Stimulated activated CD4-positive, alpha-beta T cell treated with anti-CD3 and anti-CD28 coated beads, Interleukin-15, amount 100 ng/mL, for 24 hours (primary cell): Measurements from ENCODE around the gene ILF3.

Source experiments
- DNase-seq: peaks from one replicate; pipeline ENCODE4 v3.0.0-alpha.2; 2020

Gene ILF3

GRCh38 chr19:10679743-10680142 is 25.6 kb downstream of the ILF3 start:
- DNase-seq: no peak

- no peak for DNase-seq
Measured at GRCh38 chr19:10680545-10681135, 26.5 kb downstream of the ILF3 start.

- no peak for DNase-seq
Measured at GRCh38 chr19:10681658-10682057, 27.5 kb downstream of the ILF3 start.

GRCh38 chr19:10682397-10683063 is 28.4 kb downstream of the ILF3 start:
- DNase-seq: no peak

GRCh38 chr19:10683064-10683426 is 28.9 kb downstream of the ILF3 start:
- DNase-seq: no peak

- DNase-seq: no peak
Measured at GRCh38 chr19:10683582-10683981, 29.4 kb downstream of the ILF3 start.

- DNase-seq: no peak
Measured at GRCh38 chr19:10685210-10685609, 31.1 kb downstream of the ILF3 start.

- DNase-seq: no peak
Measured at GRCh38 chr19:10686193-10686592, 32.0 kb downstream of the ILF3 start.

GRCh38 chr19:10686661-10687517 is 32.7 kb downstream of the ILF3 start:
- no peak for DNase-seq

- no peak for DNase-seq
Measured at GRCh38 chr19:10687518-10688288, 33.6 kb downstream of the ILF3 start.

GRCh38 chr19:10688545-10689280 is 34.6 kb downstream of the ILF3 start:
- DNase-seq: no peak

GRCh38 chr19:10690341-10690781 is 36.2 kb downstream of the ILF3 start:
- no peak for DNase-seq

- DNase-seq: no peak
Measured at GRCh38 chr19:10691178-10691881, 37.2 kb downstream of the ILF3 start.

- no peak for DNase-seq
Measured at GRCh38 chr19:10691883-10692282, 37.7 kb downstream of the ILF3 start.

- no peak for DNase-seq
Measured at GRCh38 chr19:10692673-10693264, 38.6 kb downstream of the ILF3 start.

- DNase-seq: no peak
Measured at GRCh38 chr19:10694706-10695307, 40.7 kb downstream of the ILF3 start.

- DNase-seq: peak; percentile 95
Measured at GRCh38 chr19:10695401-10696398, 41.6 kb downstream of the ILF3 start.

- peak; percentile 84 for DNase-seq
Measured at GRCh38 chr19:10699650-10700335, 45.6 kb downstream of the ILF3 start.

GRCh38 chr19:10701955-10702525 is 47.9 kb downstream of the ILF3 start:
- peak; percentile 44 for DNase-seq
